ENCODE measurements around the gene FOXJ3. TPM values are rescaled to one million over a fixed set of nuclear protein-coding genes. Genes with fewer than 3 reads are reported as not detected.

Gene FOXJ3
- total RNA-seq, 1 experiment from 2014 or later = 51.4 TPM

- CTCF ChIA-PET = no interaction called here
- TF ChIP-seq CTCF (IDR thresholded peaks at IDR 0.05; ENCODE audit: unreplicated experiment) = no peak
- Mint-ChIP-seq H3K27me3 (ENCODE audit: unreplicated experiment) (no peaks in the 10 kb centered on the region), H3K4me1 (ENCODE audit: low read depth, unreplicated experiment) (peaks cover 15% of the 10 kb centered on the region), H3K27ac (ENCODE audit: unreplicated experiment) (no peak overlapping the region), H3K9me3 (ENCODE audit: low read depth, unreplicated experiment) (no peaks in the 10 kb centered on the region), H3K4me3 (ENCODE audit: low read depth, unreplicated experiment) (no peak overlapping the region), H3K36me3 (ENCODE audit: insufficient read depth, unreplicated experiment) (peaks cover 22% of the 10 kb centered on the region)
- intact Hi-C loops (cut with micrococcal nuclease; ENCODE audit: unreplicated experiment) = loop anchor here (5.0 to 10.0 kb wide), 2 partner anchors 147 to 280 kb away; partner anchors contain the start of genes PPCS and ZMYND12
- DNase-seq = peak; percentile 28
- no TSS peak for BruUV-seq (replicated peaks)
These were observed 157.5 kb downstream of the FOXJ3 start for GRCh38 chr1:42177541-42177981.

GRCh38 chr1:42176902-42177519, 158.0 kb downstream of the FOXJ3 start:
- CTCF ChIA-PET = no interaction called here
- no peaks in the 10 kb centered on the region for H3K9me3 Mint-ChIP-seq (ENCODE audit: low read depth, unreplicated experiment)
- BruUV-seq (replicated peaks) = no TSS peak
- peaks cover 24% of the 10 kb centered on the region for H3K36me3 Mint-ChIP-seq (ENCODE audit: insufficient read depth, unreplicated experiment)
- H3K27ac Mint-ChIP-seq (ENCODE audit: unreplicated experiment) = no peak overlapping the region
- H3K27me3 Mint-ChIP-seq (ENCODE audit: unreplicated experiment) = no peaks in the 10 kb centered on the region
- no peak overlapping the region for H3K4me3 Mint-ChIP-seq (ENCODE audit: low read depth, unreplicated experiment)
- intact Hi-C loops (cut with micrococcal nuclease; ENCODE audit: unreplicated experiment) = loop anchor here (5.0 to 10.0 kb wide), 2 partner anchors 148 to 280 kb away; partner anchors contain the start of genes PPCS and ZMYND12
- peak; percentile 50 for DNase-seq
- peak; percentile 87 for TF ChIP-seq CTCF (IDR thresholded peaks at IDR 0.05; ENCODE audit: unreplicated experiment)
- peaks cover 15% of the 10 kb centered on the region for H3K4me1 Mint-ChIP-seq (ENCODE audit: low read depth, unreplicated experiment)

GRCh38 chr1:42175314-42176054, 159.6 kb downstream of the FOXJ3 start:
- Mint-ChIP-seq H3K36me3 (ENCODE audit: insufficient read depth, unreplicated experiment) (peaks cover 24% of the 10 kb centered on the region), H3K9me3 (ENCODE audit: low read depth, unreplicated experiment) (no peaks in the 10 kb centered on the region), H3K4me3 (ENCODE audit: low read depth, unreplicated experiment) (no peak overlapping the region), H3K27ac (ENCODE audit: unreplicated experiment) (no peak overlapping the region), H3K27me3 (ENCODE audit: unreplicated experiment) (no peaks in the 10 kb centered on the region), H3K4me1 (ENCODE audit: low read depth, unreplicated experiment) (peaks cover 23% of the 10 kb centered on the region)
- intact Hi-C loops (cut with micrococcal nuclease; ENCODE audit: unreplicated experiment) = loop anchor here (5.0 to 10.0 kb wide), 2 partner anchors 149 to 282 kb away; partner anchors contain the start of genes PPCS and ZMYND12
- no peak for DNase-seq
- TF ChIP-seq CTCF (IDR thresholded peaks at IDR 0.05; ENCODE audit: unreplicated experiment) = no peak
- CTCF ChIA-PET = interaction anchor here (1.9 kb wide), 1 partner anchor 10 kb away, joined by 7 read pairs; no protein-coding TSS in a partner anchor
- BruUV-seq (replicated peaks) = no TSS peak

- Mint-ChIP-seq H3K4me3 (ENCODE audit: low read depth, unreplicated experiment) (no peak overlapping the region), H3K9me3 (ENCODE audit: low read depth, unreplicated experiment) (no peaks in the 10 kb centered on the region), H3K27me3 (ENCODE audit: unreplicated experiment) (no peaks in the 10 kb centered on the region), H3K27ac (ENCODE audit: unreplicated experiment) (no peak overlapping the region), H3K36me3 (ENCODE audit: insufficient read depth, unreplicated experiment) (peaks cover 20% of the 10 kb centered on the region), H3K4me1 (ENCODE audit: low read depth, unreplicated experiment) (peaks cover 23% of the 10 kb centered on the region)
- intact Hi-C loops (cut with micrococcal nuclease; ENCODE audit: unreplicated experiment) = loop anchor here (2.0 to 10.0 kb wide), 2 partner anchors 27 to 151 kb away; no protein-coding TSS in a partner anchor
- DNase-seq = peak; percentile 30
- TF ChIP-seq CTCF (IDR thresholded peaks at IDR 0.05; ENCODE audit: unreplicated experiment) = no peak
- CTCF ChIA-PET = interaction anchor here (0.5 to 1.9 kb wide), 8 partner anchors 9 to 658 kb away, joined by 3 to 8 read pairs (median 5); partner anchors contain the start of gene GUCA2B
- BruUV-seq (replicated peaks) = no TSS peak
These were observed 160.9 kb downstream of the FOXJ3 start for GRCh38 chr1:42173961-42174735.

All from Calu3 (cell line).